HG02943 (cell line): ENCODE results near the gene UBAC1.
"Not testable (repeated sequence)": the region's sequence is repeated elsewhere in the genome, so short reads cannot be mapped to it uniquely, and the experiment has no call there.

Source experiments
- ATAC-seq: cut with Tn5 transposase; IDR thresholded peaks from one replicate; pipeline ENCODE4 v1.9.1; 2021; ENCODE audit warnings: mild to moderate bottlenecking, low read depth, moderate library complexity; ENCODE audit not compliant: unreplicated experiment

Gene UBAC1

DNA sequence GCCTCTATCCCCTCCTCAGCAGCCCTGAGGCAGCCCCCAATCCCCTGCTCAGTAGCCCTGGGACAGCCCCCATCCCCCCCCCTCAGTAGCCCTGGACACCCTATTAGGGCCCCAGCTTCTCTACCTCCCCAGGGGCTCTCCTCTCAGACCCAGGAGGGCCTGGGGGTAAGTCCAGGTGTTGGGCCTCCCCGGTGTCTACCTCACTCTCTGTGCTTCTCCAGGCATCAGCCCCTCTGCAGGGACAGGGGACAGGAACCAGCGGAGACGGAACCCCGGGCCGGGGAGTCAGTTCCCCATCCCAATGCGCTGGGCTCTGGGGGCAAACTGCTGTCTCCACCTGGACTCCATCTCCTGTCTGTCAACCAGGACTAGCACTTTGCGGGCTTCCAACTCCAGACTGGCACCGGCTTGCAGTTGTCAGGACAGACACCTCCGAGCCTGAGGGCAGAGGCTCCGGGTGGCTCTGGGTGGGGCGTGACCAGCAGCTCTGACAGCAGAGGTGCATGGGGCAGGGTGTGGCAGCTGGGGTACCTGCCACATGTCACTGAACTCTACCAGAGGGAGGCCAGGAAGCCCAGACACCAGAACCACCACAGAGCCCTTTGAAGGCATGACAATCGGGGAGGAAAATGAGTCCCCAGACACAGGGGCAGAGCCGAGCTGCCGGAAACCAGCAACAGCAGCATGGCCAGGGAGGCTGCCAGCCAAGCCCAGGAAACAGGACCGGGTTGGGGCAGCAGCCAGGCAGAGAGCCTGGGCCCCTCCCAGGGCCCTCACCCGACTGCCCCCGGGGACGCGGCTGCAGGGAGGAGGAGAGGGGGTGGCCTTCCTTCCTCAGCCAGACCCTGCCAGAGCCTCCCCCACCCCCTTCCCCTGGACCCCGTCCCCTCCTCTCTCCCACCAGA lies 17.7 kb upstream of the UBAC1 start:
- ATAC-seq: no peak

DNA sequence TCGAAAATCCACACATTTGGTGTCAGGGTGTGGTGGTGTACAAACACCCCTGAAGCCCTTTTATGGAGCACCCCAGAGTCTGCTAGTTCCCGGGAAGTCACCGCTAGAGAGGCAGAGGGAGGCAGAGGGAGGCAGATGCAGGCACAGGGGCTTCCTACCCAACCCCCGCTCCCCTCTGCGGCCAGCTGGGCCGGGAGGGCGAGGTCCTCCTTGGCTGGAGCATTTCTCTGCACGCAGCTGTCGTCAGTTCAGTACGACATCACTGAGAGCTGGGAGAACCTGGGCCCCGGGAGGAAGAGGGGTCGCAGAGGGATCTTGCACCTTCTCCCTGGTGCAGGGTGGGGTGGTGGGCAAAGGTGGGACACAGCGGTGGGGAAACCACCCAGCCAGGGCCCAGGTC lies 15.8 kb upstream of the UBAC1 start:
- ATAC-seq: no peak

DNA sequence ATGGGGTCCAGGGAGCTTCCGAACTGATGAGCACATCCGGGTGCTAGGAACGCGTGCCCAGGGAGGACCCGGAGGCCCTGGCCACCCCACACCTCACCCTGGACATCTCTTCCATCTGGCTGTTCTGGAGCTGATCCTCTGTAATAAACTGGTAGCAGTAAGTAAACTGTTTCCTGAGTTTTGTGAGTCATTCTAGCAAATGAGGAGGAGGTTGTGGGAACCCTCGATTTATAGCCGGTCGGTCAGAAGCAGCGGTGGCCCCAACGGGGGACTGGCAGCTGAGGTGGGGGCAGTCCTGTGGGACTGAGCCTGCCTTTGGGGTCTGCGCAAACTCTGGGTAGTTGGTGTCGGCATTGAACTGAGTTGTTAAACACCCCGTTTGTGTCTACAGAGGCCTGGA lies 15.4 kb upstream of the UBAC1 start:
- ATAC-seq: no peak

DNA sequence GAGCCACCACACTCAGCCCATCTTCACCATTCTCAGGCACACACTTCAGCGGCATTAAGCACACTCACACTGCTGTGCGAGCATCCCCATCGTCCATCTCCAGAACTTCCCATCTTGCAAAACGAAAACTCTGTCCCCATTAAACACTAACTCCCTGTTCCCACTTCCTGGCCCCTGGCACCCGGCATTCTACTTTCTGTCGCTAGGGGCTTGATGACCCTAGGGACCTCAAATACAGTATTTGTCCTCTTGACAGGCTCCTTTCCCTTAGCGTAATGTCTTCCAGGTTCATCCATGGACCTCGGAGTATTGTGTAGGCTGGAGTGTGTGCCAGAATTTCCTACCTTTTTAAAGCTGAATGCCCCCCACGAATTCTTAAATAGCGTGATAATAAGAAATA lies 14.7 kb upstream of the UBAC1 start:
- ATAC-seq: no peak

GRCh38 chr9:135974220-135974573 lies 13.0 kb upstream of the UBAC1 start:
- no peak for ATAC-seq

- ATAC-seq: no peak
Measured at GRCh38 chr9:135973277-135974219, 12.4 kb upstream of the UBAC1 start.

DNA sequence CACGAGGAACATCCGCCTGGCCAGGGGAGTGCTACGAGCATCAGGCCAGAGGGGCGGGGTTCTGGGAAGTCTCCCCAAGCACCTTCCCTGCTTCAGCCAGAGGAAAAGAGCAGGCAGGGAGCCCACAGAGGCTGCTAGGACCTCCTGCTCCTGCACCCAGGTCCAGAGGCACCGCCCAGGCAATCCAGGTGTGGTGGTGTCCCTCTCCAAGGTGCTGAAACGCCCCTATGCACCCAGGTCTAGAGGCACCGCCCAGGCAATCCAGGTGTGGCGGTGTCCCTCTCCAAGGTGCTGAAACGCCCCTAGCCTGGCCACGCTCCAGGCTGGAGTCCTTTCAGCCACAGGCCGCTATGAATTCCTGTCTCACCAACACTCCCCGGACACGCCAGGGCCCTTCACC lies 10.7 kb upstream of the UBAC1 start:
- no peak for ATAC-seq

DNA sequence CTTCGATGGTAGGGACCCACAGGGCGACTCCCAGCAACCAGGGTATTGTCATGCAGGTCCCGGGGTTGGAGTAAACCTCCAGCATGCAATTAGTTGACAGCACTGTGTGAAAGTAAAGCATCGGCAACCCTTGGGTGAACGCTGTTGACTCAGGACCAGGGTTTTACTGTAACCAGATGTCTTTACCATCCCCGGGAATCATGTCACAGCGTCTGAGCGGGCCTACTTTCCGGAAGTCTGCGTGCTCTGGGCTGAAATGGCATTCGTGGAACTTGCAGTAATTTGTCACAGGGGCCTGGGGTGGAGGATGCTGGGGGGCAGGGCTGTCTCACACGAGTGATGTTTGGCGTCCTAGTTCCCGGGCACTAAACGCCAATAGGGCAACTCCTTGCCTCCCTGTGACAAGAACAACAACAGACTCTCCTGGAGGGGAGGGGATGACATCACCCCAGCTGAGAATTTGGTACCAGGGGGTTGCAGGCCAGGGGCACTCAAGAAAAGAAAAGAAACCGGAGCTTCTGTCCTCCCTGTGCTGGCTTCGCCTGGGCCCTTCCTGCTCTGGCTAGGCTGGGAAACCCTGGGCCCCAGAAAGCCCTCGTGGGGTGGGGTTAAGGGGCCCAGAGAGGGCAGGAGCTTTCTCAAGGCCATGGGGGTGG lies 10.1 kb upstream of the UBAC1 start:
- ATAC-seq: no peak

DNA sequence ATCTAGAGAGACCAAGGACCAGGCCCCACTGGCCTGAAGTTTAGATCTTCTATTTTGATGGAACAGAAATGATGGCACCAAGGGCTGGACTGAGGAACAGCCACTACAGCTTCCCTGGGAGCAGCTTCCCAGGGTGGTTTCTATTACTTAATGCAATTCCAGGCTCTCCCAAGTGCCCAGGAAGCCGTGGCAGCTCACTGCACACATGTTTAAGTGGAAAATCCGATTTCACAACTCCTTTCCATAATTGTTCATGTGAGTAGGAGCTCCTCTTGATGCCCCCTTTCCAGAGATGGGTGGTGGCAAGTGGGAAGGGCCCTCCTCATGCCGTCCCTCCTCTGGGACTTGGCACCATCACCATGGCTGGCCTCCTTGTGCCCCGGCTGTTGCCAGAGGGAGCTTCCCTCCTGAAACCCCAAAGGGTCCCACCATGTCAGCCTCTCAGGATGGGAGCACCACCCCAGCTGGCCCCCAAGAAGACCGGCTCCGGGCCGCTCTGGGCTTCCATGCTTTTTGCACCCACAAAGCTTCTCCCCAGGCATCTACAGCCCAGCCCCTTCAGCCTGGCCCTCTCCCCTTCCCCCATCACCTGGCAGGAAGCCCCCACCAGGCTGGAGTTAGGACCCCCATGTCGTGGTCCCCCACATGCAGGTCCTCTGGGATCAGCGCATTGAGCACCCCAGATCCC lies 9.1 kb upstream of the UBAC1 start:
- ATAC-seq: no peak

DNA sequence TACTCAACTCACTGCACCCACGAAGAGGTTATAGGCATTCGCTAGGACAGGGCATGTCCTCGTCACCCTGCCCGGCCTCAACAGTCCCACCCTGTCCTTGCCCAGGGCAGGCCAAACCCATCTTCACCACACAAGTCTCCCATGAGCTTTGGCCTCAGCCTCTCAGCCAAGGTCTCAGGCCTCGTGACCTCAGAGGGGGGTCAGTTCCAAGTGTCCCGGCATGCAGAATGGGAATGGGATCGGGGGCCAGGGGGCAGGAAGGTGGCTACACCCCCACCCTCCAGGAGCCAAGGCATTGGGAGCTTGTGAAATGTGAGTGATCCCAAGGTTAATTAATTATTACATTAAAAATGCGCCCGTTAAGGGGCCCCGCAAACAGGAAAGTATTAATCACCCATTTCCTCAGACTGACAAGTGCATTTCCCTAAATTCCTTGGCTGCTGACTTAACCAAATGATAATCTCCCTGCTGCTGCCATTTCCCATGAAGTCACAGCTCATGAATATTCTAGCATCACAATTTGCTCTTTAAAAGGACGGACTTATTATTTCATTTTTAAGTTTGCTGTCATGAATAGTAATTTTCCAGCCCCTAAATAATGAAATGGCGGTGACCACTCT lies 8.0 kb upstream of the UBAC1 start:
- no peak for ATAC-seq

- ATAC-seq: no peak
Measured at GRCh38 chr9:135968601-135969000, 7.4 kb upstream of the UBAC1 start.

- ATAC-seq: no peak
Measured at GRCh38 chr9:135968083-135968476, 6.9 kb upstream of the UBAC1 start.

- ATAC-seq: not testable (repeated sequence)
Measured at GRCh38 chr9:135966916-135967260, 5.7 kb upstream of the UBAC1 start.

DNA sequence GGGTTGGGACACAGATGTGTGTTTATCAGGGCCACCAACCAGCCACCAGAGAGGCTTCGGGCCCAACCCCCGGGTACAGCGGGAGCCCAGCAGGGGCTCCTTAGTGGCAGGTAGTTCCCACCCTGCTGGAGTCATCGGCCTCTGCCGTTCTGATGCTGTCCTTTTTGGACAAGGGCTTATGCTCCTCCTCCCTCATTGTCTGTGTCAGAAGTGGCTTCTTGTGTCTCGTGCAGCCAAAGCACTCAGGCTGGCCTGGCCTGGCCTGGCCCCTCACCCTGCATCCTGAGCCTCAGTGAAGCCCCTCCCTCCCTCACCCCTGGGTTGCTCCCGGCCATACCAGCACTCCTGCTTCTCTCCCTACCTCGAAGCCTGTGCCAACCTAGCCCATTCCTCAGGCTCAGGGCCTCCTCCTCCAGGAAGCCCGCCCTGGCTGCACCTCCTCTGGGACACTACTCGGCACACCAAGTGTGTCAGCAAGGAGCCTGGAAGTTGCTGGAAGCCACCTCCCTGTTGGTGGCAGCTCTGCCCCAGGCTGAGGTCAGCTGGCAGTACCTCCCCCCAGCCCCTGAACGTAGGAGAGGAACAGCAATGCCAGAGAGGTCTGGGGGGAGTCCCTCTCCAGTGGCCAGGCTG lies 4.1 kb upstream of the UBAC1 start:
- no peak for ATAC-seq

GRCh38 chr9:135963938-135964337 lies 2.8 kb upstream of the UBAC1 start:
- ATAC-seq: no peak

GRCh38 chr9:135963338-135963737 lies 2.2 kb upstream of the UBAC1 start:
- no peak for ATAC-seq

DNA sequence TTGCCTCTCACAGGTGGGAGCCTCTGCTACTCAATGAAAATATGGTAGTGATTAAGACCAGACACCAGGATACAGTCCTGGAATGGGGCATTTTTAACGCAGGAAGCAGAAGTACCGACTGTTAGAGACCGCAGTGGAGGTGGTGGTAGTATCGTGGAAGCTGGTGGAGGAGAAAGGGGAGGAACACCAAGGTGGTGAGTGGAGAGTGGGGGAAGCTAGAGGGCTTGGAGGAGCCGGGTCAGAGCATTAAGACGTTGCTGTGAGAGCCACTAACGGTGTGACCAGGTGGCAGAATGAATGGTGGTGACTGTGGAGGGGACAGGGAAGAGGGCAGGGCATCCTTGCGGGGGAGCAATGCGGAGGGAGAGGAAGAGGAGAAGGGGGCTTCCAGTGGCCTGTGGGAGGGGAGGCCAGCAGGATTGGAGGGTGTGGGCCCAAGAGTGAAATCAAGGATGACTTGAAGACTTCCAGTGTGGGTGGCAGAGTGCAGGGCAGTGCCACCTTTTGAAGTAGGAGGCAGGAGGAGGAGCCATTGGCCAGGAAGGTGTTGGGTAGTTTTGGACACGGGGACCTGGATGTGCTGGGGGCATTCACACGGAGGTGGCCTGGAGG lies 1.6 kb upstream of the UBAC1 start:
- no peak for ATAC-seq

- ATAC-seq: no peak
Measured at GRCh38 chr9:135961811-135962695, 880 bp upstream of the UBAC1 start.
